C4-2B (cell line): ENCODE measurements around the gene EFCC1.

Experiments
- H3K27ac ChIP-seq: fragments of 450-650 bp; 2 replicates; pipeline ENCODE4 v1.5.1; 2017
- CTCF ChIP-seq: fragments of 450-650 bp; conservative IDR thresholded peaks from 2 replicates; pipeline ENCODE4 v1.5.1; 2017; ENCODE audit warnings: mild to moderate bottlenecking
- ZFX ChIP-seq: fragments of 450-650 bp; IDR thresholded peaks from 2 replicates; pipeline ENCODE4 v1.6.1; 2017

The EFCC1 gene

GRCh38 chr3:129016356-129016719 lies 15.2 kb downstream of the EFCC1 start:
- TF ChIP-seq CTCF (no peak), ZFX (no peak)
- no peak overlapping the region for H3K27ac ChIP-seq

- TF ChIP-seq CTCF (no peak), ZFX (no peak)
- no peak overlapping the region for H3K27ac ChIP-seq
Observed at GRCh38 chr3:129016720-129017483, 15.8 kb downstream of the EFCC1 start.

GRCh38 chr3:129017484-129017899 lies 16.4 kb downstream of the EFCC1 start:
- H3K27ac ChIP-seq: no peak overlapping the region
- no peak for TF ChIP-seq CTCF
- TF ChIP-seq ZFX: no peak

GRCh38 chr3:129018271-129018670 lies 17.2 kb downstream of the EFCC1 start:
- no peak overlapping the region for H3K27ac ChIP-seq
- TF ChIP-seq ZFX (no peak), CTCF (no peak)

- TF ChIP-seq ZFX: no peak
- TF ChIP-seq CTCF: no peak
- no peak overlapping the region for H3K27ac ChIP-seq
Observed at GRCh38 chr3:129018751-129019150, 17.6 kb downstream of the EFCC1 start.

- TF ChIP-seq CTCF (no peak), ZFX (no peak)
- H3K27ac ChIP-seq: no peak overlapping the region
Observed at GRCh38 chr3:129019266-129019665, 18.2 kb downstream of the EFCC1 start.

- TF ChIP-seq CTCF: no peak
- no peak for TF ChIP-seq ZFX
- no peak overlapping the region for H3K27ac ChIP-seq
Observed at GRCh38 chr3:129020691-129021090, 19.6 kb downstream of the EFCC1 start.
